ENCODE data around the gene CNTNAP2. TPM values are rescaled to one million over a fixed set of nuclear protein-coding genes. Genes with fewer than 3 reads are reported as not detected.

CNTNAP2 gene
- total RNA-seq, 1 donor from 2014 or later, result 9.2 TPM

DNA sequence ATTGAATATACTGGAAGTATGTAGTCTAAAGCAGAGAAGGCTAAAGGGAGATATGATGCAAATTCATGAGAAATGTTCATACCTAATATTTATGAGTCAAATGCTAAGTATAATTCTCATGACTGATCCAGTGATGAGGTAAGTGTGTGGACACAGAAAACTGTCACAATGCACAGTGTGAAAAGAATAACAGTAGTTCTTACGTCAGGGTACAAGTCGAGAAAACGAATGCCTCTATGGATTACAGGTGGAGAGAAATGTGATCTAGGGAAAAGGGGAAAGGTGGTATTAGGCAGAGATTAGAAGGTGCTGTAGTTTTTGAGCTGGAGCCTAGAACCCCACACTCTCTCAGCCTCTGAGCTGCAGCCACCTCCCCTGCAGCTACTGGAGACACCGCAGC is 542.0 kb downstream of the CNTNAP2 start:
- no peak for DNase-seq (ENCODE audit: low read depth)
- no peak overlapping the region for H3K4me3 ChIP-seq (ENCODE audit: low read depth, low read length)
- TF ChIP-seq, protein P1, sequence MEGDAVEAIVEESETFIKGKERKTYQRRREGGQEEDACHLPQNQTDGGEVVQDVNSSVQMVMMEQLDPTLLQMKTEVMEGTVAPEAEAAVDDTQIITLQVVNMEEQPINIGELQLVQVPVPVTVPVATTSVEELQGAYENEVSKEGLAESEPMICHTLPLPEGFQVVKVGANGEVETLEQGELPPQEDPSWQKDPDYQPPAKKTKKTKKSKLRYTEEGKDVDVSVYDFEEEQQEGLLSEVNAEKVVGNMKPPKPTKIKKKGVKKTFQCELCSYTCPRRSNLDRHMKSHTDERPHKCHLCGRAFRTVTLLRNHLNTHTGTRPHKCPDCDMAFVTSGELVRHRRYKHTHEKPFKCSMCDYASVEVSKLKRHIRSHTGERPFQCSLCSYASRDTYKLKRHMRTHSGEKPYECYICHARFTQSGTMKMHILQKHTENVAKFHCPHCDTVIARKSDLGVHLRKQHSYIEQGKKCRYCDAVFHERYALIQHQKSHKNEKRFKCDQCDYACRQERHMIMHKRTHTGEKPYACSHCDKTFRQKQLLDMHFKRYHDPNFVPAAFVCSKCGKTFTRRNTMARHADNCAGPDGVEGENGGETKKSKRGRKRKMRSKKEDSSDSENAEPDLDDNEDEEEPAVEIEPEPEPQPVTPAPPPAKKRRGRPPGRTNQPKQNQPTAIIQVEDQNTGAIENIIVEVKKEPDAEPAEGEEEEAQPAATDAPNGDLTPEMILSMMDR (conservative IDR thresholded peaks at IDR 0.05; ENCODE audit: low read depth, low read length), result no peak

- TF ChIP-seq, protein P1 (conservative IDR thresholded peaks at IDR 0.05; ENCODE audit: low read depth, low read length), result no peak
- no peak for DNase-seq (ENCODE audit: low read depth)
Measured at GRCh38 chr7:146659732-146660131, 543.1 kb downstream of the CNTNAP2 start.

GRCh38 chr7:146660839-146661238 is 544.2 kb downstream of the CNTNAP2 start:
- DNase-seq (ENCODE audit: low read depth), result no peak
- no peak overlapping the region for H3K4me3 ChIP-seq (ENCODE audit: low read depth, low read length)
- TF ChIP-seq, protein P1 (conservative IDR thresholded peaks at IDR 0.05; ENCODE audit: low read depth, low read length), result no peak

More at GRCh38 chr7:146659732-146660131, 543.1 kb downstream of the CNTNAP2 start:
- H3K4me3 ChIP-seq (ENCODE audit: low read depth, low read length), result no peak overlapping the region

- TF ChIP-seq, protein P1 (conservative IDR thresholded peaks at IDR 0.05; ENCODE audit: low read depth, low read length), result no peak
- no peak overlapping the region for H3K4me3 ChIP-seq (ENCODE audit: low read depth, low read length)
- no peak for DNase-seq (ENCODE audit: low read depth)
Measured at GRCh38 chr7:146661435-146661834, 544.8 kb downstream of the CNTNAP2 start.

DNA sequence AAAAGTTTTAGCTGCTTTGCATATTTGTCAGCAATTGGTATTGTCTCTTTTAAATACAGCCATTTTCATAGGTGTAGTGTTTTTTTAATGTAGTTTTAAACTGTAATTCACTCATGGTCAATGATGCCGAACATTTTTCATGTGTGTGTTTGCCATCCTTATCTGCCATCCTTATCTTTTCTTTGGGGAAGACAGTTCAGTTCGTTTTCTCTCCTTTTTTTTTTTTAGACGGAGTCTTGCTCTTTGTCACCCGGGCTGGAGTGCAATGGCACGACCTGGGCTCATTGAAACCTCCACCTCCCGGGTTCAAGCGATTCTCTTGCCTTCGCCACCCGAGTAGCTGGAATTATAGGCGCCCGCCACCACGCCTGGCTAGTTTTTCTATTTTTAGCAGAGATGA is 545.3 kb downstream of the CNTNAP2 start:
- TF ChIP-seq, protein P1 (conservative IDR thresholded peaks at IDR 0.05; ENCODE audit: low read depth, low read length), result no peak
- DNase-seq (ENCODE audit: low read depth), result no peak
- no peak overlapping the region for H3K4me3 ChIP-seq (ENCODE audit: low read depth, low read length)

DNA sequence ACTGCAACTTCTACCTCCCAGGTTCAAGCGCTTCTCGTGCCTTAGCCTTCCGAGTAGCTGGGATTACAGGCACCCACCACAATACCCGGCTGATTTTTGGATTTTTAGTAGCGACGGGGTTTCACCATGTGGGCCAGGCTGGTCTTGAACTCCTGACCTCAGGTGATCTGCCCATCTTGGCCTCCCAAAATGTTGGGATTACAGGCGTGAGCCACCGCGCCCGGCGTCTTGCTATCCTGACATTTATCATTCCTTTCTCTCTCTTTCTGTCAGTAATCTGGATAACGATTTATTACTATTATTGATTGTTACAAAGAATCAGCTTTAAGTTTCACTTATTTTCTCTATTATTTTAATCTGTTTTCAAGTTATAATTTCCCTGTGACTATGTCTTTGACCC is 548.4 kb downstream of the CNTNAP2 start:
- no peak for DNase-seq (ENCODE audit: low read depth)
- TF ChIP-seq, protein P1 (conservative IDR thresholded peaks at IDR 0.05; ENCODE audit: low read depth, low read length), result no peak
- no peak overlapping the region for H3K4me3 ChIP-seq (ENCODE audit: low read depth, low read length)

DNA sequence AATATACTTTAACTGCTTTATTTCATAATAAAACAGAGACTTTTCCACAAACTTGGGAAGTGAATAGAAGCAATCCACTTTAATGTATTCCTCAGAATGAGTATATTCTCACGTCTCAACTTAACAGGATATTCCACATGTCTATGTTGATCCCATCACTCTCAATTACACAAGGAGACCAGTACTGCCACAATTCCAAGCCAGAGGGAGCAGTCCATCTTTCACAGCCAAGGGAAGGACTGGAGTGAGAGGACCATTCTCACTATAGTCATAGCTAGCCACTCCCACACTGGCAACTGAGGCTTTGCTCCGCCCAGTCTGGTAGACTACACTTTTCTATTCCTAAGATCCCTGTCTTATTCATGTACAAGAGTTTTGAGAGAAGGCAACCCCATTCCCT is 553.9 kb downstream of the CNTNAP2 start:
- H3K4me3 ChIP-seq (ENCODE audit: low read depth, low read length), result no peak overlapping the region
- DNase-seq (ENCODE audit: low read depth), result no peak
- TF ChIP-seq, protein P1 (conservative IDR thresholded peaks at IDR 0.05; ENCODE audit: low read depth, low read length), result no peak
